ENCODE results near the gene FDX2. TPM values are rescaled to one million over a fixed set of nuclear protein-coding genes. Genes with fewer than 3 reads are reported as not detected.

FDX2 gene
- polyA plus RNA-seq, 3 donors, result 15.4 to 19.3 (median 18.0) TPM

Other genes starting within 250 kb of the FDX2 start
- gene SHFL, start 229.7 kb downstream of the FDX2 start, polyA plus RNA-seq (ENCODE audit: insufficient read length in 3 of 3), result 10 to 100 TPM; 19.9 to 21.5 (median 20.8) TPM
- gene ANGPTL6, start 213.3 kb downstream of the FDX2 start, polyA plus RNA-seq (ENCODE audit: insufficient read length in 3 of 3), result 1 to 10 TPM; 1.6 to 2.3 (median 2.0) TPM
- gene PPAN, start 209.7 kb downstream of the FDX2 start, polyA plus RNA-seq (ENCODE audit: insufficient read length in 3 of 3), result 10 to 100 TPM; 25.6 to 31.1 (median 25.8) TPM
- gene P2RY11, start 204.3 kb downstream of the FDX2 start, polyA plus RNA-seq (ENCODE audit: insufficient read length in 3 of 3), result 10 to 100 TPM in 2 of 3 donors, 1 to 10 TPM in 1; 8.9 to 11.6 (median 10.5) TPM
- gene EIF3G, start 196.1 kb downstream of the FDX2 start, polyA plus RNA-seq (ENCODE audit: insufficient read length in 3 of 3), result 100 to 1,000 TPM; 186 to 204 (median 191) TPM
- gene DNMT1, start 121.1 kb downstream of the FDX2 start, polyA plus RNA-seq (ENCODE audit: insufficient read length in 3 of 3), result 100 to 1,000 TPM in 2 of 3 donors, 10 to 100 TPM in 1; 99.0 to 106 (median 102) TPM
- gene S1PR2, start 84.7 kb downstream of the FDX2 start, polyA plus RNA-seq (ENCODE audit: insufficient read length in 3 of 3), result 10 to 100 TPM in 2 of 3 donors, 1 to 10 TPM in 1; 9.6 to 10.8 (median 10.2) TPM
- gene MRPL4, start 63.8 kb downstream of the FDX2 start, polyA plus RNA-seq (ENCODE audit: insufficient read length in 3 of 3), result 10 to 100 TPM; 30.8 to 34.6 (median 30.8) TPM
- gene ICAM1, start 44.9 kb downstream of the FDX2 start, polyA plus RNA-seq (ENCODE audit: insufficient read length in 3 of 3), result 1 to 10 TPM; 5.8 to 6.5 (median 6.3) TPM
- under 1 TPM in 2 of 3 donors, not detected in 1; 0.21 to 0.55 TPM for gene ICAM4, start 29.1 kb downstream of the FDX2 start, polyA plus RNA-seq (ENCODE audit: insufficient read length in 3 of 3)
- under 1 TPM; 0.08 to 0.18 (median 0.10) TPM for gene ICAM5, start 26.1 kb downstream of the FDX2 start, polyA plus RNA-seq (ENCODE audit: insufficient read length in 3 of 3)
- gene ZGLP1, start 6.2 kb downstream of the FDX2 start, polyA plus RNA-seq (ENCODE audit: insufficient read length in 3 of 3), result 1 to 10 TPM; 2.9 to 3.9 (median 3.4) TPM
- gene RAVER1, start 17.5 kb upstream of the FDX2 start, polyA plus RNA-seq (ENCODE audit: insufficient read length in 3 of 3), result 10 to 100 TPM; 17.9 to 22.8 (median 22.6) TPM
- 10 to 100 TPM in 1 of 3 donors, 1 to 10 TPM in 2; 7.4 to 10.7 (median 8.4) TPM for gene ICAM3, start 23.6 kb upstream of the FDX2 start, polyA plus RNA-seq (ENCODE audit: insufficient read length in 3 of 3)
- 100 to 1,000 TPM in 1 of 3 donors, 10 to 100 TPM in 2; 96.7 to 100 (median 97.5) TPM for gene TYK2, start 64.6 kb upstream of the FDX2 start, polyA plus RNA-seq (ENCODE audit: insufficient read length in 3 of 3)
- gene CDC37, start 87.5 kb upstream of the FDX2 start, polyA plus RNA-seq (ENCODE audit: insufficient read length in 3 of 3), result 100 to 1,000 TPM; 141 to 150 (median 144) TPM
- 1 to 10 TPM; 1.7 to 2.8 (median 2.1) TPM for gene PDE4A, start 104.5 kb upstream of the FDX2 start, polyA plus RNA-seq (ENCODE audit: insufficient read length in 3 of 3)
- 10 to 100 TPM; 84.6 to 89.6 (median 89.1) TPM for gene KEAP1, start 187.3 kb upstream of the FDX2 start, polyA plus RNA-seq (ENCODE audit: insufficient read length in 3 of 3)
- gene S1PR5, start 201.4 kb upstream of the FDX2 start, polyA plus RNA-seq (ENCODE audit: insufficient read length in 3 of 3), result 1 to 10 TPM; 1.3 to 1.7 (median 1.5) TPM
- 10 to 100 TPM; 27.3 to 33.3 (median 29.8) TPM for gene ATG4D, start 227.9 kb upstream of the FDX2 start, polyA plus RNA-seq (ENCODE audit: insufficient read length in 3 of 3)
- gene KRI1, start 250.0 kb upstream of the FDX2 start, polyA plus RNA-seq (ENCODE audit: insufficient read length in 3 of 3), result 10 to 100 TPM; 28.7 to 38.8 (median 37.1) TPM

Data from right renal cortex interstitium (tissue), 3 donors.